Retinal pigment epithelial cell (primary cell): ENCODE results near the gene LDLRAD3.

Experiments
- DNase-seq: peaks from one replicate; pipeline ENCODE4 v3.0.0-alpha.2; 2010; ENCODE audit warnings: low read depth
- H3K4me3 ChIP-seq: 2 replicates; pipeline ENCODE4 v1.5.1; 2011; ENCODE audit warnings: mild to moderate bottlenecking, low read length, control low read depth, moderate library complexity
- TF ChIP-seq, protein P1 (sequence below): conservative IDR thresholded peaks from 2 replicates; pipeline ENCODE4 v1.5.1; 2011; ENCODE audit warnings: low read depth, low read length, control low read depth, inconsistent platforms

LDLRAD3 gene

DNA sequence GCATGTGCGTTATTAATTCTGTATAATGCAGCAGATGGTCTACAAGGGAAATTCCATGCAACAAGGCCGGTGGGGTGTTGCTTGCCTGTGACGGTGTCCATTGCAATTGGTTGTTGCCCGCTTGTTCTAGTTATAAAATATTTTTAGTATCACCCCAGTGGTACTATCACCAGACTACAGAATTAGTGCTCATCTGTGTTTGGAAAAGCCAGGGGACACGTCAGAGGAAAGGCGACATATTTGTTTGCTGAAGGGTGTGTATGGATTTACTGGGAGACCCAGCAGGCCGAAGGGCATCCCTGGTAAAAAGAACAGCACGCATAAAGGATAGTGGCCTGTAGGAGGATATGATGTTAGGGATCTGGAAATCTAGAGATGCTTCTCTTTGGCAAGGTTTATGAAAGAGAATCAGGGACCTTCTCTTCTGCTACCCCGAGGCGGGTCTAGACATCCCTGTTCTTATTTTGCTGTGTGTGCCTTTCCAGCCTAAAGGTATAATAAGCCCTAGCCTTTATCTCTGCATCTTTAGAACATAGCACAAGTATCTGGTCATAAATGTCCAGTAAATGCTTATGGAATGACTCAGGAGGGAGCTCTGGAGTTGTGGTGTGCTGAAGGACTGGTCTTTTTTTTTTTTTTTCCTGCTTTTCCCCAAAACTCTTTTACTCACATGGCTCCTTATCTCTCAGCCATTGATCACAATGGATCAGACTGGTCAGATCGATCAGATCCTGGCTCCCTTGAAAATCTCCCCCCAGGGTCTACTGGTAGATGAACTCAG is 90.9 kb downstream of the LDLRAD3 start:
- TF ChIP-seq, protein P1, sequence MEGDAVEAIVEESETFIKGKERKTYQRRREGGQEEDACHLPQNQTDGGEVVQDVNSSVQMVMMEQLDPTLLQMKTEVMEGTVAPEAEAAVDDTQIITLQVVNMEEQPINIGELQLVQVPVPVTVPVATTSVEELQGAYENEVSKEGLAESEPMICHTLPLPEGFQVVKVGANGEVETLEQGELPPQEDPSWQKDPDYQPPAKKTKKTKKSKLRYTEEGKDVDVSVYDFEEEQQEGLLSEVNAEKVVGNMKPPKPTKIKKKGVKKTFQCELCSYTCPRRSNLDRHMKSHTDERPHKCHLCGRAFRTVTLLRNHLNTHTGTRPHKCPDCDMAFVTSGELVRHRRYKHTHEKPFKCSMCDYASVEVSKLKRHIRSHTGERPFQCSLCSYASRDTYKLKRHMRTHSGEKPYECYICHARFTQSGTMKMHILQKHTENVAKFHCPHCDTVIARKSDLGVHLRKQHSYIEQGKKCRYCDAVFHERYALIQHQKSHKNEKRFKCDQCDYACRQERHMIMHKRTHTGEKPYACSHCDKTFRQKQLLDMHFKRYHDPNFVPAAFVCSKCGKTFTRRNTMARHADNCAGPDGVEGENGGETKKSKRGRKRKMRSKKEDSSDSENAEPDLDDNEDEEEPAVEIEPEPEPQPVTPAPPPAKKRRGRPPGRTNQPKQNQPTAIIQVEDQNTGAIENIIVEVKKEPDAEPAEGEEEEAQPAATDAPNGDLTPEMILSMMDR, result no peak

DNA sequence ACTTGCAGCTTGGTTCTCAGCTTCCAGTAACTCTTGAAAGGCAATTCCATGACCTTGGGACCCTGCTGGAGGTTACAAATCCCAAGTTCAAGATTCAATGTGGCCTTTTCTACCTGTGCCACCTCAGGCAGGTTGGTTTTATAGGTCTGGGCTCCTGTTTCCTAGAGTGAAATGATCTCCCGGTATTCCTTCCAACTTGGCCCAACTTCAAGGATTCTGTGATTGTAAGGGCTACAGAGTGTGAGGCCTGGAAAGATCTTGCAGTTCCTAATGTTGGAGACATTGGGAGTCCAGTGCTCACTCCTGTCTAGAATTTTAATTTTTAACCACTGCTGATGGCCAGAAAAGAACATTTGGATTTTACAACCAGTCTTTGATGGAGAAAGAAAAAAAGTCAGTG is 91.6 kb downstream of the LDLRAD3 start:
- TF ChIP-seq, protein P1, result no peak
- no peak overlapping the region for H3K4me3 ChIP-seq
- DNase-seq, result no peak

More for the DNA sequence above, 90.9 kb downstream of the LDLRAD3 start:
- H3K4me3 ChIP-seq, result no peak overlapping the region
- DNase-seq, result no peak

DNA sequence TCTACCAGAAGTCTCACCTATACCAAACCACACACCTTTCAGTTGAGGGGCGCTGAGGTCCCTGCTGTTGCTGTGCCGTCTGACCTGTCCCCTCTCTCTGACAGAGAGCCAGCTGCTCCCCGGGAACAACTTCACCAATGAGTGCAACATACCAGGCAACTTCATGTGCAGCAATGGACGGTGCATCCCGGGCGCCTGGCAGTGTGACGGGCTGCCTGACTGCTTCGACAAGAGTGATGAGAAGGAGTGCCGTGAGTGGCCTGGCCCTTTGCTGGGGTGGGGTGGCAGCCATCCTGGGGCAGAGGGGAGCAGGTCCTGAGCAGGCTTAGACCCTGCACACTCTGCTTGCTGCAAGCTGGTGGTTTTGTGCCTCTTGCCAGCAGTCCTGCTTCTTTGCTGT is 92.1 kb downstream of the LDLRAD3 start:
- TF ChIP-seq, protein P1, result no peak

DNA sequence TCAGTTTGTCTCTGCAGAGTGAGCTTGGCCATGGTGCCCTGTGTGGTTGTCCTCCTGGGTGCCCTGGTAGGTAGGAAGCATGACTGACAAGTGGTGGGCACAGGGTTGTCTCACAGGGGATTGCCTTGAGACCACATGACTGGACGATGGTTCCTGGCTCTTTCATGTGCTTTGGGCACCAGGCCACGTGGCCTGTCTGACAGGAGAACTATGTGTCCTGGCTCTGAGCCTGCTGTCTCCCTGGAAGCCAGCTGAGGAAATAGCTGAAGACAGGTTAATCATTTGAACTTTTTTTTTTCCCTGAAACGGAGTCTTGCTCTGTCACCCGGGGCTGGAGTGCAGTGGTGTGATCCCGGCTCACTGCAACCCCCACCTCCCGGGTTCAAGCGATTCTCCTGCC is 93.2 kb downstream of the LDLRAD3 start:
- H3K4me3 ChIP-seq, result no peak overlapping the region
- DNase-seq, result no peak
- TF ChIP-seq, protein P1, result no peak

More for the DNA sequence above, 92.1 kb downstream of the LDLRAD3 start:
- no peak overlapping the region for H3K4me3 ChIP-seq
- no peak for DNase-seq

DNA sequence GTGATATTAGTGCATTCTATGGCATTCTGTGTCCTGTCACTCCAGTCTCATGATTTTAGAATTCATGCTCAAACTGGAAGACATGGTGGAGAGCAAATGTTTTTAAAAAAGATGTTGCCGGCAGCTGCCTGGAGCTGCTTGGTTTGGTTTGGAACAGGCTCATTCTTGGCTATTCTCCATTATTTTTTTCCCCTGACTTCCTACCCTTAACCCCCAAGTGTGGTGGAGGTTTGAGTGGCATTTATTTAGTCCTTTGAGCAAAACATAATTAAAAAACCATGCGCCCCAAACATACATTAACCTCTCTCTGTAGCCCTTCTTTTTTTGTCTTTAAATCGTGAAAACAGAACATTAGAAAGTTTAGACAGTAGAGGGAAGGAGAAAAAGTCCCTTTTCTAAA is 94.7 kb downstream of the LDLRAD3 start:
- TF ChIP-seq, protein P1, result no peak
- H3K4me3 ChIP-seq, result no peak overlapping the region
- DNase-seq, result no peak

DNA sequence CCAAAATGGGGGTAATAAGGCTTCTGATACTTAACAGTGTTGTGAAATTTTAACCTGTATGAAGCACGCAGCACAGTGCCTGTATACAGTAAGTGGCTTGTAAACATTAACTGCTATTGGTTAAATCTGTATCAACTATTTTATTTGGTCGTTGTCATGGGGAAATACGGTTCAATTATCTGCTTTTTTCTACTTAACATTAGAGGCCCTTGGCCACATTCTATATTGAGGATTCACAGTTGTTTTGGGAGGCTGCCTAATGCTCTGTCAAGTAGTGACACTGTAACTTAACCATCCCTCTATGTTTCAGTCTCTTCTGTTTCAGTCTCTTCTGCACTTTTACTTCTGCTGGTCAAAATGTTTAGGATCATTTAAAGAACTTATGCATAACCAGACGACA is 95.6 kb downstream of the LDLRAD3 start:
- TF ChIP-seq, protein P1, result no peak
- DNase-seq, result no peak
- no peak overlapping the region for H3K4me3 ChIP-seq

DNA sequence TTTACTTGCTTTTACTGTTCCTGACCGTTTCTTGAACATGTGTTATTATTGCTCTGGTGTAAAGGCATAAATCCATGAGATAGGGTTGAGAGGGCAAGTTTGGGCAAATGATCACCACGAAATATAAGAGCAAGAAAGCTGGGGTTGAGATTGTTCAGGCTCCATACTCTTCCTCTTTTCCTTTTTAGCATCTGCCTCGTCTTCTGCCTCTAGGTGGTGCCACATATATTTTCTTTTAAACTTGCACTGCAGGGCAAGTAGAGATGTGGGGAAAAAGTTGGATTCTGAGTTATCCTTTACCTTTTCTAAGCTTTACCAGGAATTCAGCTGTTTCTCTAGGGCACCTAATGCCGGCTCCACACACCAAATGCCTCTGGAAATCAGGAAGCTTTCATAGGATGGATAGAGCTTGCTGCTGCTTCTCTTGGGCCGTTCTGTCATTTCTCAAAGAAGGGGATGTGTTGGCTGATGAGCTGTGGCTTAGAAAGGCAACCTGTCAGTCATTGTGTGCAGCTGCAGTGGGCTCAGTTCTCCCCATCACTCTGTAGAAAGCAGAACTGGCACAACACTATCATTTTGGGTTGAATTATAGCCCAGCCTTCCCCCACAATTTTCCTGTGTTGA is 98.2 kb downstream of the LDLRAD3 start:
- DNase-seq, result no peak
- no peak overlapping the region for H3K4me3 ChIP-seq
- TF ChIP-seq, protein P1, result peak; percentile 71
